SKM-1 (cell line): ENCODE results near the gene SIVA1.

Experiments used
- DNase-seq: peaks from one replicate; lab custom pipeline; 2025; ENCODE audit not compliant: unreplicated experiment; lab: John Stamatoyannopoulos, UW

SIVA1 gene

GRCh38 chr14:104783484-104784217 is 30.7 kb downstream of the SIVA1 start:
- DNase-seq = no peak

- DNase-seq = no peak
Measured at GRCh38 chr14:104784218-104784568, 31.2 kb downstream of the SIVA1 start.

GRCh38 chr14:104784846-104785707 is 32.1 kb downstream of the SIVA1 start:
- no peak for DNase-seq

GRCh38 chr14:104785708-104786080 is 32.7 kb downstream of the SIVA1 start:
- no peak for DNase-seq

- DNase-seq = no peak
Measured at GRCh38 chr14:104786091-104786586, 33.2 kb downstream of the SIVA1 start.

GRCh38 chr14:104786726-104787675 is 34.1 kb downstream of the SIVA1 start:
- DNase-seq = no peak

GRCh38 chr14:104787736-104788135 is 34.8 kb downstream of the SIVA1 start:
- peak; percentile 7 for DNase-seq

GRCh38 chr14:104788161-104788818 is 35.3 kb downstream of the SIVA1 start:
- DNase-seq = no peak

GRCh38 chr14:104788873-104789663 is 36.1 kb downstream of the SIVA1 start:
- DNase-seq = no peak

- no peak for DNase-seq
Measured at GRCh38 chr14:104789752-104790743, 37.1 kb downstream of the SIVA1 start.

- no peak for DNase-seq
Measured at GRCh38 chr14:104791425-104791824, 38.5 kb downstream of the SIVA1 start.

- no peak for DNase-seq
Measured at GRCh38 chr14:104792101-104792884, 39.3 kb downstream of the SIVA1 start.

- DNase-seq = no peak
Measured at GRCh38 chr14:104792945-104793702, 40.2 kb downstream of the SIVA1 start.

- no peak for DNase-seq
Measured at GRCh38 chr14:104793703-104793959, 40.7 kb downstream of the SIVA1 start.

GRCh38 chr14:104794099-104794498 is 41.2 kb downstream of the SIVA1 start:
- no peak for DNase-seq

- DNase-seq = no peak
Measured at GRCh38 chr14:104794631-104794992, 41.7 kb downstream of the SIVA1 start.

GRCh38 chr14:104794993-104795780 is 42.2 kb downstream of the SIVA1 start, which contains the start of gene AKT1:
TSS of gene AKT1 (minus strand) at chr14:104795748. CDS start at chr14:104792643, 3,105 bp downstream.
- DNase-seq = no peak
